Activated CD8-positive, alpha-beta T cell treated with anti-CD3 and anti-CD28 coated beads for 36 hours (primary cell): ENCODE results near the gene FRMD4A. TPM values are rescaled to one million over a fixed set of nuclear protein-coding genes. Genes with fewer than 3 reads are reported as not detected.

Experiments
- ATAC-seq: fragments of 200-7000 bp; cut with Tn5 transposase; one replicate; pipeline ENCODE4 v1.10.0; 2021; ENCODE audit warnings: mild to moderate bottlenecking, moderate library complexity
- CTCF ChIA-PET: fragments of 350-600 bp; sonication (Branson Sonifier 250); formaldehyde crosslinking; loops from one replicate; lab custom pipeline; 2021; ENCODE audit warnings: antibody characterized with exemption; lab: Charles Lee
- POLR2A ChIA-PET: fragments of 350-600 bp; sonication (Branson Sonifier 250); formaldehyde crosslinking; loops from one replicate; lab custom pipeline; 2021; ENCODE audit warnings: antibody characterized with exemption; lab: Charles Lee
- DNase-seq: peaks from one replicate; pipeline ENCODE4 v3.0.0-alpha.2; 2020
- H3K27ac Mint-ChIP-seq: one replicate; pipeline ENCODE4 v1.8.0; 2021; ENCODE audit warnings: mild to moderate bottlenecking, mixed read lengths
- H3K27me3 Mint-ChIP-seq: one replicate; pipeline ENCODE4 v1.8.0; 2021; ENCODE audit warnings: mixed read lengths
- H3K36me3 Mint-ChIP-seq: one replicate; pipeline ENCODE4 v1.8.0; 2021; ENCODE audit warnings: low read depth, mixed read lengths
- H3K4me1 Mint-ChIP-seq: one replicate; pipeline ENCODE4 v1.8.0; 2021; ENCODE audit warnings: low read depth, mixed read lengths
- H3K4me3 Mint-ChIP-seq: one replicate; pipeline ENCODE4 v1.8.0; 2021; ENCODE audit warnings: mild to moderate bottlenecking, moderate library complexity, mixed read lengths
- H3K9me3 Mint-ChIP-seq: one replicate; pipeline ENCODE4 v1.8.0; 2021; ENCODE audit warnings: mixed read lengths
- intact Hi-C: fragments of 100-400 bp; cut with micrococcal nuclease; formaldehyde crosslinking; loops from one replicate; pipeline ENCODE4 v1.10.0; 2022
- total RNA-seq, 2 experiments: library from RNA; stranded (reverse); gene quantifications; one replicate each; pipeline ENCODE4 v1.2.3, GENCODE V29; 2021
- TF ChIP-seq, protein P1 (sequence below): fragments of 200-600 bp; IDR thresholded peaks from one replicate; pipeline ENCODE4 v1.8.0; 2022; ENCODE audit warnings: antibody characterized with exemption, mild to moderate bottlenecking

FRMD4A gene
- total RNA-seq, 2 experiments from 2014 or later = 2.1 to 2.8 TPM

DNA sequence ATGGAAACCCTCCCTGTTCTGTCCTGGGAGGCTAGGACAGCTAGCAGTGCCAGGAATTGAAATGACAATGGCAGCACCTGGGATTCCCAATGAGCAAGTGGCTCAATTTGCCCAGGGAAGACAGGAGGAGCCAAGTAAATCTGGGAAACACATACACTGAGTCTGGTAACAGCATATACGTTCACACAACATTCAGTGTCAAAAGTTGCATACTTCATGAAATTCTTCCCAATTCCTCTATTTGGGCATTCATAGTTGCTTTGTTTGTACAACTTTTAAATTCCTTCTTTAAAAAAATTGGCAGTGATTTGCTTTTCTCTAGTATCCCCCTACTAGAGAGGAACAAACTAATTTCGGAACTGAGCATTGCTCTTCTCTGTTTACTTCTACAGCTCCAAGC, 2.9 kb upstream of the FRMD4A start:
- no peaks in the 10 kb centered on the region for H3K36me3 Mint-ChIP-seq
- ATAC-seq (no peak), DNase-seq (no peak)
- no peak overlapping the region for H3K27ac Mint-ChIP-seq
- POLR2A ChIA-PET = no interaction called here
- no peaks in the 10 kb centered on the region for H3K9me3 Mint-ChIP-seq
- no peak overlapping the region for H3K4me3 Mint-ChIP-seq
- CTCF ChIA-PET = interaction anchor here (0.8 kb wide), 1 partner anchor 8 kb away, joined by 3 read pairs; no protein-coding TSS in a partner anchor
- peaks cover 29% of the 10 kb centered on the region for H3K27me3 Mint-ChIP-seq
- intact Hi-C loops = no loop called here
- peaks cover 2% of the 10 kb centered on the region for H3K4me1 Mint-ChIP-seq
- TF ChIP-seq, protein P1, sequence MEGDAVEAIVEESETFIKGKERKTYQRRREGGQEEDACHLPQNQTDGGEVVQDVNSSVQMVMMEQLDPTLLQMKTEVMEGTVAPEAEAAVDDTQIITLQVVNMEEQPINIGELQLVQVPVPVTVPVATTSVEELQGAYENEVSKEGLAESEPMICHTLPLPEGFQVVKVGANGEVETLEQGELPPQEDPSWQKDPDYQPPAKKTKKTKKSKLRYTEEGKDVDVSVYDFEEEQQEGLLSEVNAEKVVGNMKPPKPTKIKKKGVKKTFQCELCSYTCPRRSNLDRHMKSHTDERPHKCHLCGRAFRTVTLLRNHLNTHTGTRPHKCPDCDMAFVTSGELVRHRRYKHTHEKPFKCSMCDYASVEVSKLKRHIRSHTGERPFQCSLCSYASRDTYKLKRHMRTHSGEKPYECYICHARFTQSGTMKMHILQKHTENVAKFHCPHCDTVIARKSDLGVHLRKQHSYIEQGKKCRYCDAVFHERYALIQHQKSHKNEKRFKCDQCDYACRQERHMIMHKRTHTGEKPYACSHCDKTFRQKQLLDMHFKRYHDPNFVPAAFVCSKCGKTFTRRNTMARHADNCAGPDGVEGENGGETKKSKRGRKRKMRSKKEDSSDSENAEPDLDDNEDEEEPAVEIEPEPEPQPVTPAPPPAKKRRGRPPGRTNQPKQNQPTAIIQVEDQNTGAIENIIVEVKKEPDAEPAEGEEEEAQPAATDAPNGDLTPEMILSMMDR = no peak

DNA sequence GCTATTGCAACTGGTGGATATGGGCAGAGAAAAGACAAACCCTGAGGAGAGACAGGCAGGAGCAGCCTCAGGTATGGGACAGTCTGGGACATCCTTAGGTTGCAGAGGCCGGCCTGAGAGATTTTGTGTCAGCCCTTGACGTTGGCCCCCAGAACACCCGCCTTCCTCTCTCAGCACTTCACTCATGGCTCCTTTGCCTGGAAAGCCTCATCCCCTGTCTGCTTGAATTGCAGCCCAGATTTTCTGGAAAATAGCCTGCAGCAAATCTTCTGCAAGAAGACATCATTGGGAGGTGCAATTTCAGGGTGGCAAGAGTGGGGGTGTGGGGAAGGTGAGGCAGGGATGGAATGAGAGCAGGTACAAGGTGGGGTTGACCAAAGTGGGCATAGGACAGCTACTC, 2.2 kb upstream of the FRMD4A start:
- CTCF ChIA-PET = no interaction called here
- no peak for DNase-seq
- intact Hi-C loops = no loop called here
- peaks cover 2% of the 10 kb centered on the region for H3K4me1 Mint-ChIP-seq
- H3K36me3 Mint-ChIP-seq = no peaks in the 10 kb centered on the region
- H3K4me3 Mint-ChIP-seq = no peak overlapping the region
- H3K27ac Mint-ChIP-seq = no peak overlapping the region
- ATAC-seq = no peak
- H3K27me3 Mint-ChIP-seq = peaks cover 26% of the 10 kb centered on the region
- TF ChIP-seq, protein P1 = no peak
- no peaks in the 10 kb centered on the region for H3K9me3 Mint-ChIP-seq
- POLR2A ChIA-PET = no interaction called here

DNA sequence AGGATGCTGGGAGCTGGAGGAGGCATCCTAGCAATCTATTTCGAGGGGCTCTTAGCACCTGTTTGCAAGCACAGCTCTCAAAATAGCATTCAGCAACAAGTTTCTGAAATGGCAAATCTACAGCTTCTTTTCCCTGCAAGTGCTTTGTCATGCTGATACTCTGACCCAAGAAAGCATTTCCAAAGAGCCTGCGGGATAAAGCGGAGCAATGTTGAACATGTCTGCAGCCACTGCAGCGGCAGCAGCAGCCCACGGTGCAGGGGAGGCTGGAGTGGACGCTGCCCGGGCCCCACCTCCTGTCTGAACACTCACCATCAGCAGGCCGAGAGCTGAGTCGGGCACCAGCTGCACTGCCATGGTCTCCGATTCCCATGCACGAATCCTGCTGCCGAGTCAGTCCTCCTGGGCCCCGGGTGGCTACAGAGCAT, 964 bp downstream of the FRMD4A start:
- TF ChIP-seq, protein P1 = no peak
- Mint-ChIP-seq H3K4me3 (no peak overlapping the region), H3K27me3 (peaks cover 40% of the 10 kb centered on the region), H3K9me3 (no peaks in the 10 kb centered on the region), H3K27ac (no peak overlapping the region), H3K36me3 (no peaks in the 10 kb centered on the region), H3K4me1 (no peaks in the 10 kb centered on the region)
- intact Hi-C loops = no loop called here
- ChIA-PET CTCF (no interaction called here), POLR2A (no interaction called here)
- ATAC-seq = no peak
- DNase-seq = no peak

DNA sequence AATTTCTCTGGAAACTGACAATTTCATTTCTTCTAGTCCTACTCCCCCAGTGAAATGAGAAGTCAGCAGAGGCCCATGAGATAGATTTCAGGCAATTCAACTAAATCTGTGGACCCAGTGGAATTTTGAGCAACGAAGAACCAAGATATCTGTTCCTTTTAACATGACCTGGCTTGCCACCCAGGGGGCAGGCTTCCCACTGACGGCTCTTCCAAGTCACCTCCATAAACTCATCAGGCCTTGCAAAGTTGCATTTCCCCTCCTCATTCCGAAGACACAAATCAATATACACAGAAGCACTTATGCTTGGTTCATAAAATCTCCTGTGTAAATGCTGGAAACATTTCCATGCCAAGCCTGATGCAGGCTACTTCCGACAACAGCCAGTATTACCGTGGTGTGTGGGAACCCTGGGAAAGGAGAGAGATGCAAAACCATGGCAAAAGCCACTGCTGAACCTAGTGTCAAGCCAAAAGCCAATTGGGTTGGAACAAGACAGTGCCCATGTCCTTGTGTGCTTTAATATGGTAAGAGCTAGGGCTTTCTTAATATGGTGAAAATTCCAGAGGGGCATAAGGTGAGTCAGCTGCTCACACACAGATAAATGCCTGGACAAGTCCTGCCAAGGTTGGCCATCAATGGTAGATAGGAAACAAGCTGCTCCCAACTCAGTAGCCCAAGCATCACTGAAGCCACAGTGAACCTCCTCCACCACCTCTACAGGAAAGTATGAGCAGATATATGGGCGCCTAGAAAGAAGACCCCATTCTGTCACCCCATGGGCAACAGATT, 1.6 kb downstream of the FRMD4A start:
- no peak for ATAC-seq
- H3K9me3 Mint-ChIP-seq = no peaks in the 10 kb centered on the region
- intact Hi-C loops = no loop called here
- H3K4me3 Mint-ChIP-seq = no peak overlapping the region
- no peak overlapping the region for H3K27ac Mint-ChIP-seq
- POLR2A ChIA-PET = no interaction called here
- TF ChIP-seq, protein P1 = no peak
- CTCF ChIA-PET = no interaction called here
- H3K4me1 Mint-ChIP-seq = no peaks in the 10 kb centered on the region
- H3K36me3 Mint-ChIP-seq = no peaks in the 10 kb centered on the region
- DNase-seq = no peak
- H3K27me3 Mint-ChIP-seq = peaks cover 40% of the 10 kb centered on the region

DNA sequence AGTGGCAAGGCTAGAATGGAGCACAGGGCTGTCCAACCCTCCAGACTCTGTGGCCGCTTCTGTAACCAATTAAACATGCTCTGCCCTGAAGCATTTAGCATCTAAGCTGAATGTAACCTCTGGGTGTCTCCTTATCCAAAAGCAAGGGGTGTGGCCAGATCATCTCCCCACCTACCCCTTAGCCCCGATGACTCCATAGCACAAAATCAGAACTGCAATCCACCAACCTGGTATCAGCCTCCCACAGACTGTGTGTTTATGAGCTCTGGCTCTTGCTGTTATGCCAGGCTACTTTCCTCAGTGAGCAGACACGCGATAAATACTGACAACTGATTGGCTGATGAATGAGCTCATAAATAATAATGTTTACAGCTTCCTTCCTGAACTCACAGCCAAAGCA, 3.2 kb downstream of the FRMD4A start:
- ATAC-seq (peak; percentile 47), DNase-seq (no peak)
- H3K9me3 Mint-ChIP-seq = no peaks in the 10 kb centered on the region
- CTCF ChIA-PET = interaction anchor here (2.6 kb wide), 1 partner anchor 131 kb away, joined by 15 read pairs; no protein-coding TSS in a partner anchor
- no peak overlapping the region for H3K27ac Mint-ChIP-seq
- peaks cover 34% of the 10 kb centered on the region for H3K27me3 Mint-ChIP-seq
- no peaks in the 10 kb centered on the region for H3K36me3 Mint-ChIP-seq
- H3K4me3 Mint-ChIP-seq = no peak overlapping the region
- TF ChIP-seq, protein P1 = no peak
- POLR2A ChIA-PET = no interaction called here
- H3K4me1 Mint-ChIP-seq = no peaks in the 10 kb centered on the region
- intact Hi-C loops = no loop called here
